Hepatocyte (in vitro differentiated cells): ENCODE results near the gene C16orf86. TPM values are rescaled to one million over a fixed set of nuclear protein-coding genes. Genes with fewer than 3 reads are reported as not detected.

ENCODE experiments used
- DNase-seq: peaks from one replicate; pipeline ENCODE4 v3.0.0-alpha.2; 2016; ENCODE audit warnings: low spot score
- H2AFZ ChIP-seq: fragments of 200-600 bp; sonication (generic); 2 replicates; pipeline ENCODE4 v1.6.0; 2016; ENCODE audit warnings: antibody characterized with exemption, mild to moderate bottlenecking
- H3K27ac ChIP-seq: fragments of 200-600 bp; sonication (generic); 2 replicates; pipeline ENCODE4 v1.5.1; 2016; ENCODE audit warnings: mild to moderate bottlenecking
- H3K27me3 ChIP-seq: fragments of 200-600 bp; sonication (generic); 2 replicates; pipeline ENCODE4 v1.6.1; 2016
- H3K36me3 ChIP-seq: fragments of 200-600 bp; sonication (generic); replicated peaks from 2 replicates; pipeline ENCODE4 v1.5.1; 2016; ENCODE audit warnings: low read depth; ENCODE audit not compliant: insufficient read depth
- H3K4me1 ChIP-seq: fragments of 200-600 bp; sonication (generic); 2 replicates; pipeline ENCODE4 v1.5.1; 2016; ENCODE audit warnings: mild to moderate bottlenecking, moderate library complexity; ENCODE audit not compliant: insufficient read depth
- H3K4me2 ChIP-seq: fragments of 200-600 bp; sonication (generic); 2 replicates; pipeline ENCODE4 v1.6.0; 2016
- H3K4me3 ChIP-seq: fragments of 200-600 bp; sonication (generic); 2 replicates; pipeline ENCODE4 v1.5.1; 2016; ENCODE audit warnings: mild to moderate bottlenecking
- H3K79me2 ChIP-seq: fragments of 200-600 bp; sonication (generic); 2 replicates; pipeline ENCODE4 v1.6.0; 2017; ENCODE audit warnings: mild to moderate bottlenecking
- H3K9me2 ChIP-seq: fragments of 200-600 bp; sonication (generic); replicated peaks from 2 replicates; pipeline ENCODE4 v1.6.0; 2017; ENCODE audit warnings: mild to moderate bottlenecking; ENCODE audit not compliant: insufficient read depth
- H3K9me3 ChIP-seq: fragments of 200-600 bp; sonication (generic); 2 replicates; pipeline ENCODE4 v1.5.1; 2016; ENCODE audit warnings: low read depth, mild to moderate bottlenecking
- H4K20me1 ChIP-seq: fragments of 200-600 bp; sonication (generic); 2 replicates; pipeline ENCODE4 v1.6.0; 2016; ENCODE audit warnings: mild to moderate bottlenecking; ENCODE audit not compliant: insufficient read depth, poor library complexity, severe bottlenecking
- EZH2 ChIP-seq: fragments of 200-600 bp; sonication (generic); IDR thresholded peaks from 2 replicates; pipeline ENCODE4 v1.6.1; 2016; ENCODE audit warnings: antibody characterized with exemption, mild to moderate bottlenecking, borderline replicate concordance
- EZH2phosphoT487 ChIP-seq: fragments of 200-600 bp; sonication (generic); IDR thresholded peaks from one replicate; pipeline ENCODE4 v1.6.1; 2018; ENCODE audit warnings: antibody characterized with exemption, mild to moderate bottlenecking, low read depth, moderate library complexity; ENCODE audit not compliant: unreplicated experiment, severe bottlenecking
- WGBS: methylation state at CpG from one replicate; pipeline ENCODE4 v1.1.6; 2016; ENCODE audit warnings: low lambda C conversion rate; ENCODE audit errors: missing lambda C conversion rate; 5-methylcytosine and 5-hydroxymethylcytosine counted together
- polyA plus RNA-seq: library from polyadenylated mRNA; unstranded; fragments of >200 nt; fragmentation: Nextera tagmentation; extraction: Ambion mirVana; gene quantifications from 2 replicates; pipeline ENCODE4 v1.2.1, GENCODE V29; 2016
- total RNA-seq: library from RNA; depleted of rRNA; stranded (reverse); fragments of >200 nt; gene quantifications from 2 replicates; pipeline ENCODE4 v1.2.3, GENCODE V29; 2014
- TF ChIP-seq, protein P1 (sequence below): fragments of 200-600 bp; sonication (generic); IDR thresholded peaks from 2 replicates; pipeline ENCODE4 v1.5.1; 2016; ENCODE audit warnings: antibody characterized with exemption, mild to moderate bottlenecking; ENCODE audit not compliant: poor library complexity

C16orf86 gene
- total and polyA plus RNA-seq, 2 experiments from 2014 or later: 2.3 to 4.1 TPM

DNA sequence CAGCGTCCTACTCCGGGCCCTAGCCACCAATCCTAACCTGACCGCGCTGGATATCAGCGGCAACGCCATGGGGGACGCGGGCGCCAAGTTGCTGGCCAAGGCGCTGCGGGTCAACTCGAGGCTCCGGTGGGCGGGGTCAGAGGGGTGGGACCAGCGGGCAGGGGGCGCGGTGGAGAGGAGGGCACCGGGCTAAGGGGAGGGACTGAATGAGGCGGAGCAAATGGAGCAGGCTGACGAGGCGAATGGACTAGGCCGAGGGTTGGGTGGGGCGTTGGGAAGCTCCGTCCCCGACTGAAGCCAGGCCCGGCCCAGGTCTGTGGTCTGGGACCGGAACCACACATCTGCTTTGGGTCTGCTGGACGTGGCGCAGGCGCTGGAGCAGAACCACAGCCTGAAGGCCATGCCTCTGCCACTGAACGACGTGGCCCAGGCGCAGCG lies 17.1 kb upstream of the C16orf86 start:
- WGBS: 60% methylated on average over 17 of the region's 34 CpGs
- H3K36me3 ChIP-seq: no peaks in the 10 kb centered on the region
- TF ChIP-seq EZH2: no peak
- no peak for TF ChIP-seq EZH2phosphoT487
- H2AFZ ChIP-seq: no peak overlapping the region
- H3K27ac ChIP-seq: no peak overlapping the region
- H3K9me3 ChIP-seq: no peaks in the 10 kb centered on the region
- H3K79me2 ChIP-seq: no peaks in the 10 kb centered on the region
- peaks cover 50% of the 10 kb centered on the region for H3K27me3 ChIP-seq
- no peak for DNase-seq
- H3K4me3 ChIP-seq: no peak overlapping the region
- H3K9me2 ChIP-seq: no peaks in the 10 kb centered on the region
- H3K4me2 ChIP-seq: no peak overlapping the region
- H3K4me1 ChIP-seq: peaks cover 7% of the 10 kb centered on the region
- no peaks in the 10 kb centered on the region for H4K20me1 ChIP-seq

GRCh38 chr16:67650023-67650422 lies 16.6 kb upstream of the C16orf86 start:
- Histone ChIP-seq H3K9me2 (no peaks in the 10 kb centered on the region), H3K9me3 (no peaks in the 10 kb centered on the region), H4K20me1 (no peaks in the 10 kb centered on the region), H3K4me3 (no peak overlapping the region), H3K4me2 (no peak overlapping the region), H3K79me2 (no peaks in the 10 kb centered on the region), H3K27me3 (peaks cover 53% of the 10 kb centered on the region), H3K4me1 (peaks cover 7% of the 10 kb centered on the region), H2AFZ (no peak overlapping the region), H3K27ac (no peak overlapping the region), H3K36me3 (no peaks in the 10 kb centered on the region)
- no peak for DNase-seq
- WGBS: 87% methylated on average over 8 of the region's 8 CpGs
- no peak for TF ChIP-seq EZH2
- TF ChIP-seq, protein P1, sequence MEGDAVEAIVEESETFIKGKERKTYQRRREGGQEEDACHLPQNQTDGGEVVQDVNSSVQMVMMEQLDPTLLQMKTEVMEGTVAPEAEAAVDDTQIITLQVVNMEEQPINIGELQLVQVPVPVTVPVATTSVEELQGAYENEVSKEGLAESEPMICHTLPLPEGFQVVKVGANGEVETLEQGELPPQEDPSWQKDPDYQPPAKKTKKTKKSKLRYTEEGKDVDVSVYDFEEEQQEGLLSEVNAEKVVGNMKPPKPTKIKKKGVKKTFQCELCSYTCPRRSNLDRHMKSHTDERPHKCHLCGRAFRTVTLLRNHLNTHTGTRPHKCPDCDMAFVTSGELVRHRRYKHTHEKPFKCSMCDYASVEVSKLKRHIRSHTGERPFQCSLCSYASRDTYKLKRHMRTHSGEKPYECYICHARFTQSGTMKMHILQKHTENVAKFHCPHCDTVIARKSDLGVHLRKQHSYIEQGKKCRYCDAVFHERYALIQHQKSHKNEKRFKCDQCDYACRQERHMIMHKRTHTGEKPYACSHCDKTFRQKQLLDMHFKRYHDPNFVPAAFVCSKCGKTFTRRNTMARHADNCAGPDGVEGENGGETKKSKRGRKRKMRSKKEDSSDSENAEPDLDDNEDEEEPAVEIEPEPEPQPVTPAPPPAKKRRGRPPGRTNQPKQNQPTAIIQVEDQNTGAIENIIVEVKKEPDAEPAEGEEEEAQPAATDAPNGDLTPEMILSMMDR: no peak
- TF ChIP-seq EZH2phosphoT487: no peak

DNA sequence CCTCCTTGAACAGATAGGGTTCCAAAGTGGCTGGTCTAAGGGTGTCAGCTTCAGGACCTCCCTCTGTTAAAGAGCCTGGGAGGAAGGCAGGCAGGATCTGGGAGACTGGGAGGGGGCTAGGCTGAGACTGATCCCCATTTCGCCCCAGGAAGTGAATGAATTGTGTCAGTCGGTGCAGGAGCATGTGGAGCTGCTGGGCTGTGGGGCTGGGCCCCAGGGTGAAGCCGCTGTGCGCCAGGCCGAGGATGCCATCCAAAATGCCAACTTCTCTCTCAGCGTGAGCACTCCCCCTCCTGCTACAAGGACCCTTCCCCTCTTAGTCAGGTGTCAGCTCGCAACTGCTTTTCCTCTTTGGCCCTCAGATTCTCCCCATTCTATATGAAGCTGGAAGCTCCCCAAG lies 15.6 kb upstream of the C16orf86 start:
- no peaks in the 10 kb centered on the region for H3K9me3 ChIP-seq
- TF ChIP-seq, protein P1: no peak
- TF ChIP-seq EZH2phosphoT487 (no peak), EZH2 (no peak)
- no peaks in the 10 kb centered on the region for H3K9me2 ChIP-seq
- no peak overlapping the region for H3K4me3 ChIP-seq
- H3K4me1 ChIP-seq: peaks cover 7% of the 10 kb centered on the region
- no peaks in the 10 kb centered on the region for H3K36me3 ChIP-seq
- H4K20me1 ChIP-seq: no peaks in the 10 kb centered on the region
- H3K27me3 ChIP-seq: peaks cover 47% of the 10 kb centered on the region
- DNase-seq: no peak
- no peak overlapping the region for H3K27ac ChIP-seq
- 90% methylated on average over 7 of the region's 7 CpGs for WGBS
- H3K4me2 ChIP-seq: no peak overlapping the region
- no peak overlapping the region for H2AFZ ChIP-seq
- H3K79me2 ChIP-seq: no peaks in the 10 kb centered on the region

DNA sequence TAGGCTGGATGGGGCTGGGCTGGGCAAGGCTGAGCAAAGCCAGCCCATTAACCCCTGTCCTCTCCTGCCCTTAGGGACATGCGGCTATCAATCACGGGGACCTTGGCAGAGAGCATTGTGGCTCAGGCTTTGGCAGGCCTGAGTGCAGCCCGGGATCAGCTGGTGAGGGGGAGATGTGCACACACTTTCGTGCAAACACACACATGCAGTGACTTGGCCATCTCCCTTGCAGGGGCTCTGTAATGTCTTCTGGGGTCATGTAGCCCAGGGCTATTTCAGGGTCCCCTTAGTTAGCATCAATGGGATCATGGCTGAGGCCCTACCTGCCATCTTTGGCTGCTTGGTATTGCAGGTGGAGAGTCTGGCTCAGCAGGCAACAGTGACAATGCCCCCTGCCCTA lies 14.8 kb upstream of the C16orf86 start:
- peaks cover 47% of the 10 kb centered on the region for H3K27me3 ChIP-seq
- TF ChIP-seq, protein P1: no peak
- TF ChIP-seq EZH2phosphoT487 (no peak), EZH2 (no peak)
- no peaks in the 10 kb centered on the region for H3K79me2 ChIP-seq
- no peak overlapping the region for H3K4me3 ChIP-seq
- no peaks in the 10 kb centered on the region for H3K9me2 ChIP-seq
- no peak overlapping the region for H3K4me2 ChIP-seq
- peaks cover 7% of the 10 kb centered on the region for H3K4me1 ChIP-seq
- H2AFZ ChIP-seq: no peak overlapping the region
- no peak overlapping the region for H3K27ac ChIP-seq
- no peak for DNase-seq
- H3K36me3 ChIP-seq: no peaks in the 10 kb centered on the region
- no peaks in the 10 kb centered on the region for H3K9me3 ChIP-seq
- H4K20me1 ChIP-seq: no peaks in the 10 kb centered on the region
- WGBS: 92% methylated on average over 4 of the region's 4 CpGs
